ENCODE data around the gene PTDSS2. TPM values are rescaled to one million over a fixed set of nuclear protein-coding genes. Genes with fewer than 3 reads are reported as not detected.

Gene PTDSS2
- total RNA-seq, 4 donors from 2014 or later = 21.0 to 42.7 (median 31.7) TPM

DNA sequence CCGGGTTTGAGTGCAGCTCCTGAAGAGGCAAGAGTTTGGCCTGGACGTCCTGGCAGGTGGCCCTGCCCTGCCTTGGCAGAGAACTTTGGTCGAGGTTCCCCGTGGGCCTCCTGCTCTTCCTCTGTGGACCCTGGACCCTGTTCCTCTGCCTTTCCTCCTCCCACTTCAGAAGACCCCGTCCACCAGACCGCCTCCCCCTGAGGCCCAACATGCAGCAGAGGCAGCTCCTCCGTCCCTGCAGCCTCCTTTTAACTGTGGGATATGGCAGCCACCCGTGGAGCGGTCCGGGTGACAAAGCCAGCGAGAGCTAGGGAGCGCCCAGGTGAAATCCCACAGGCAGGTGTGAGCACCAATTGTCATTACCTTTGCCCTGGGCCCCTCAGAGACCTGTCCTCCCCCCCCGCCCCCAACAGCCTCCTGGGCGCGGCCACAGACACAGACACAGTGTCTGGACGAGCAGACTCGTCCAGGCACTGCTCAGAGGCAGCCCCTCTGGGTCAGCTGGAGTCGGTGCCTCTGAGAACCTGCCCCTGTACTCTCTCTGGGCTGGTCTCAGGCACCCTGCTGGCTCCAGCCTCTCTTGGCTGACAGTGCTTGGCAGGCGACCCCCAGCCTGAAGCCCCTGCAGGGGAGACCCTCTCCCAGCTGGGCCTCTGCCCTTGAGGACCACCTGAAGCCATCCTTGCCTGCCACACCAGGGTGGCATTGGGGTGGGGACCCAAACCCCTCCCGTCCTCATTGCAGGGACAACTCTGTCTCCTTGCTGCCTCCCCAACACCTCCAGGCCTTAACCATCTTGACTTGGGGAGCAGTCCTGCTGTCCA lies 4.1 kb upstream of the PTDSS2 start:
- Histone ChIP-seq H3K4me1 (peaks cover 0 to 50% (median 10%) of the 10 kb centered on the region in 4 donors), H3K4me3 (peak overlapping the region in 2 of 4 donors; percentile 34), H3K9me3 (no peaks in the 10 kb centered on the region), H3K36me3 (no peaks in the 10 kb centered on the region), H3K27me3 (no peaks in the 10 kb centered on the region), H3K27ac (peak overlapping the region in 3 of 4 donors; percentile 91 to 97 (median 96))
- peak in 2 of 3 donors; percentile 86 to 87 for DNase-seq
- TF ChIP-seq CTCF (IDR thresholded peaks at IDR 0.05) (no peak), POLR2A (IDR thresholded peaks at IDR 0.05) (peak; percentile 84 to 86)

GRCh38 chr11:446891-447290 lies 3.2 kb upstream of the PTDSS2 start:
- TF ChIP-seq POLR2A (IDR thresholded peaks at IDR 0.05) (peak; percentile 49 to 69), CTCF (IDR thresholded peaks at IDR 0.05) (no peak)
- DNase-seq = peak in 2 of 3 donors; percentile 81 to 84
- Histone ChIP-seq H3K4me1 (peaks cover 0 to 56% (median 10%) of the 10 kb centered on the region in 4 donors), H3K9me3 (no peaks in the 10 kb centered on the region), H3K36me3 (no peaks in the 10 kb centered on the region), H3K27ac (peak overlapping the region in 3 of 4 donors; percentile 91 to 97 (median 96)), H3K4me3 (peak overlapping the region in 2 of 4 donors; percentile 34), H3K27me3 (no peaks in the 10 kb centered on the region)

DNA sequence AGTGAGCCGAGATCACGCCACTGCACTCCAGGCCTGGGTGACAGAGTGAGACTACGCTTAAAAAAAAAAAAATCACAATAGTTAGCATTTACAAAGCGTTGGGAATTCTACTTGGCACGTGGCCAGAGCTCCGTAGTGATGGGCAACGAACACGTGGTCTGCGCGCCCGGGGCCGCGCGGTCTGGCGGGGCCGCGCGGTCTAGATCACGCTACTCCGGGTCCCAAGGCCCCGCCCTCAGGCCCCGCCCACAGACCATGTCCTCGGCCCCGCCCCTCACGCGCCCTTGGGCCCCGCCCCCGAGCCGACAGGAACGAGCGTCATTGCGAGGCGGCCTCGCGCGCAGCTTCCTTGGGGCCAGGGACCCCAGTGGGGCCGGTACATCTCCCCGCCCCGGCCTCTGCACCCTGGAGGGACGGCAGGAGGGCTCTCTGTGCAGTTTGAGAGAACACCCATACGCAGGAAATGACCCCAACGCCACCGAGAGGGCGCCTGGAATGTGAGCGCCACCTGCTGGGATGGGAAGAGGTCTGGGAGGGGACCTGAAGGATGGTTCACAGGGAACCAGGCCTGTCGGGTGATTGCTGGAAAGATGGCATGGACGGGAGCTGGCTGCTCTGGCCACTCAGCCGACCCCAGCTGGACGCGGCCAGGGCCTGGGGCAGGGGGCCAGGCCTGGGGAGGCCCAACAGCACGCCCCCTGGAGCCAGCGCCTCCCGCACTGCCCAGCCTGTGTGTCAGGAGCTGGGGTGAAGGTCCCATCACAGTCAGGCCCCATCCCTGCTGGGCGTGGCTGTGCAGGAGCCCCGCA lies 2.0 kb upstream of the PTDSS2 start:
- peaks cover 0 to 46% (median 10%) of the 10 kb centered on the region in 4 donors for H3K4me1 ChIP-seq
- peak overlapping the region; percentile 50 to 64 (median 60) for H3K4me3 ChIP-seq
- peaks cover 0 to 4% (median 0%) of the 10 kb centered on the region in 3 donors for H3K36me3 ChIP-seq
- TF ChIP-seq POLR2A (IDR thresholded peaks at IDR 0.05) = peak; percentile 70 to 78
- peak; percentile 74 to 98 (median 88) for TF ChIP-seq CTCF (IDR thresholded peaks at IDR 0.05)
- H3K27me3 ChIP-seq = no peaks in the 10 kb centered on the region
- no peaks in the 10 kb centered on the region for H3K9me3 ChIP-seq
- DNase-seq = peak; percentile 98 to 99 (median 99)
- H3K27ac ChIP-seq = peak overlapping the region; percentile 91 to 97 (median 94)

GRCh38 chr11:450809-451451 lies 851 bp downstream of the PTDSS2 start:
- peak overlapping the region; percentile 76 to 97 (median 92) for H3K27ac ChIP-seq
- peaks cover 0 to 15% (median 0%) of the 10 kb centered on the region in 3 donors for H3K36me3 ChIP-seq
- H3K4me1 ChIP-seq = peaks cover 0 to 32% (median 10%) of the 10 kb centered on the region in 4 donors
- no peaks in the 10 kb centered on the region for H3K9me3 ChIP-seq
- DNase-seq = peak; percentile 86 to 93 (median 86)
- H3K4me3 ChIP-seq = peak overlapping the region; percentile 80 to 99 (median 93)
- no peaks in the 10 kb centered on the region for H3K27me3 ChIP-seq
- TF ChIP-seq CTCF (IDR thresholded peaks at IDR 0.05) (peak in 4 of 6 experiments; percentile 36 to 72 (median 48)), POLR2A (IDR thresholded peaks at IDR 0.05) (no peak)

- Histone ChIP-seq H3K9me3 (no peaks in the 10 kb centered on the region), H3K4me1 (peaks cover 0 to 32% (median 12%) of the 10 kb centered on the region in 4 donors), H3K36me3 (peaks cover 0 to 15% (median 0%) of the 10 kb centered on the region in 3 donors), H3K4me3 (peak overlapping the region in 1 of 4 donors; percentile 99), H3K27me3 (no peaks in the 10 kb centered on the region), H3K27ac (peak overlapping the region in 1 of 4 donors; percentile 95)
- DNase-seq = no peak
- TF ChIP-seq POLR2A (IDR thresholded peaks at IDR 0.05) = no peak
Observed at GRCh38 chr11:451738-452137, 1.7 kb downstream of the PTDSS2 start.

Measured in Peyer's patch (tissue), 4 donors.